GM23338 (cell line): ENCODE results near the gene MAP3K8.

Source experiments
- CREB1 ChIP-seq: fragments of 250-450 bp; sonication (Bioruptor Pico); IDR thresholded peaks from 2 replicates; pipeline ENCODE4 v1.5.0; 2020; ENCODE audit warnings: low read depth, mild to moderate bottlenecking, moderate library complexity
- EZH2 ChIP-seq: fragments of 200-600 bp; sonication (generic); IDR thresholded peaks from one replicate; pipeline ENCODE4 v1.8.0; 2017; ENCODE audit warnings: antibody characterized with exemption, mild to moderate bottlenecking, low read depth; ENCODE audit not compliant: unreplicated experiment
- EZH2phosphoT487 ChIP-seq: fragments of 200-600 bp; sonication (generic); IDR thresholded peaks from one replicate; pipeline ENCODE4 v1.8.1; 2018; ENCODE audit warnings: antibody characterized with exemption; ENCODE audit not compliant: unreplicated experiment
- JUNB ChIP-seq: IDR thresholded peaks from one replicate; pipeline ENCODE4 v1.6.1; 2016; ENCODE audit warnings: antibody characterized with exemption; ENCODE audit not compliant: unreplicated experiment
- NANOG ChIP-seq: IDR thresholded peaks from 2 replicates; pipeline ENCODE4 v1.6.1; 2016; ENCODE audit warnings: antibody characterized with exemption, borderline replicate concordance
- POLR2AphosphoS5 ChIP-seq: IDR thresholded peaks from 2 replicates; pipeline ENCODE4 v1.6.1; 2016; ENCODE audit warnings: antibody characterized with exemption, low read depth
- STAT1 ChIP-seq: IDR thresholded peaks from one replicate; pipeline ENCODE4 v1.6.1; 2016; ENCODE audit warnings: antibody characterized with exemption; ENCODE audit not compliant: unreplicated experiment
- ZNF114 ChIP-seq: fragments of 250-450 bp; sonication (Bioruptor Pico); IDR thresholded peaks from 2 replicates; pipeline ENCODE4 v1.5.0; 2020; ENCODE audit warnings: mild to moderate bottlenecking, moderate library complexity
- ZNF331 ChIP-seq: fragments of 250-450 bp; sonication (Bioruptor Pico); IDR thresholded peaks from 2 replicates; pipeline ENCODE4 v1.5.0; 2020; ENCODE audit warnings: low read depth, mild to moderate bottlenecking, moderate library complexity
- TF ChIP-seq, protein P1 (sequence below), 2 experiments: fragments of 200-600 bp in 1 of 2; sonication (generic) in 1 of 2; conservative IDR thresholded peaks; 2 replicates each; pipeline versions ENCODE4 v1.5.1 to v1.6.1; 2016 to 2017; ENCODE audit warnings: antibody characterized with exemption in 2 of 2, low read depth in 2 of 2, mild to moderate bottlenecking in 2 of 2, moderate library complexity in 1 of 2
- TF ChIP-seq, protein P2 (sequence below): IDR thresholded peaks from one replicate; pipeline ENCODE4 v1.6.1; 2018; ENCODE audit warnings: antibody characterized with exemption; ENCODE audit not compliant: unreplicated experiment
- TF ChIP-seq, protein P3 (sequence below): IDR thresholded peaks from 2 replicates; pipeline ENCODE4 v1.6.1; 2016; ENCODE audit warnings: antibody characterized with exemption

GRCh38 chr10:30466445-30466844 is 32.5 kb downstream of the MAP3K8 start:
- TF ChIP-seq POLR2AphosphoS5 (no peak), EZH2 (no peak), ZNF114 (no peak), CREB1 (CRISPR knock-in tag) (no peak), EZH2phosphoT487 (no peak), STAT1 (no peak), ZNF331 (CRISPR knock-in tag) (no peak), NANOG (no peak), JUNB (no peak)
- TF ChIP-seq, protein P1, sequence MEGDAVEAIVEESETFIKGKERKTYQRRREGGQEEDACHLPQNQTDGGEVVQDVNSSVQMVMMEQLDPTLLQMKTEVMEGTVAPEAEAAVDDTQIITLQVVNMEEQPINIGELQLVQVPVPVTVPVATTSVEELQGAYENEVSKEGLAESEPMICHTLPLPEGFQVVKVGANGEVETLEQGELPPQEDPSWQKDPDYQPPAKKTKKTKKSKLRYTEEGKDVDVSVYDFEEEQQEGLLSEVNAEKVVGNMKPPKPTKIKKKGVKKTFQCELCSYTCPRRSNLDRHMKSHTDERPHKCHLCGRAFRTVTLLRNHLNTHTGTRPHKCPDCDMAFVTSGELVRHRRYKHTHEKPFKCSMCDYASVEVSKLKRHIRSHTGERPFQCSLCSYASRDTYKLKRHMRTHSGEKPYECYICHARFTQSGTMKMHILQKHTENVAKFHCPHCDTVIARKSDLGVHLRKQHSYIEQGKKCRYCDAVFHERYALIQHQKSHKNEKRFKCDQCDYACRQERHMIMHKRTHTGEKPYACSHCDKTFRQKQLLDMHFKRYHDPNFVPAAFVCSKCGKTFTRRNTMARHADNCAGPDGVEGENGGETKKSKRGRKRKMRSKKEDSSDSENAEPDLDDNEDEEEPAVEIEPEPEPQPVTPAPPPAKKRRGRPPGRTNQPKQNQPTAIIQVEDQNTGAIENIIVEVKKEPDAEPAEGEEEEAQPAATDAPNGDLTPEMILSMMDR (conservative IDR thresholded peaks at IDR 0.05; ENCODE audit: low read depth in 2 of 2) = no peak
- TF ChIP-seq, protein P2, sequence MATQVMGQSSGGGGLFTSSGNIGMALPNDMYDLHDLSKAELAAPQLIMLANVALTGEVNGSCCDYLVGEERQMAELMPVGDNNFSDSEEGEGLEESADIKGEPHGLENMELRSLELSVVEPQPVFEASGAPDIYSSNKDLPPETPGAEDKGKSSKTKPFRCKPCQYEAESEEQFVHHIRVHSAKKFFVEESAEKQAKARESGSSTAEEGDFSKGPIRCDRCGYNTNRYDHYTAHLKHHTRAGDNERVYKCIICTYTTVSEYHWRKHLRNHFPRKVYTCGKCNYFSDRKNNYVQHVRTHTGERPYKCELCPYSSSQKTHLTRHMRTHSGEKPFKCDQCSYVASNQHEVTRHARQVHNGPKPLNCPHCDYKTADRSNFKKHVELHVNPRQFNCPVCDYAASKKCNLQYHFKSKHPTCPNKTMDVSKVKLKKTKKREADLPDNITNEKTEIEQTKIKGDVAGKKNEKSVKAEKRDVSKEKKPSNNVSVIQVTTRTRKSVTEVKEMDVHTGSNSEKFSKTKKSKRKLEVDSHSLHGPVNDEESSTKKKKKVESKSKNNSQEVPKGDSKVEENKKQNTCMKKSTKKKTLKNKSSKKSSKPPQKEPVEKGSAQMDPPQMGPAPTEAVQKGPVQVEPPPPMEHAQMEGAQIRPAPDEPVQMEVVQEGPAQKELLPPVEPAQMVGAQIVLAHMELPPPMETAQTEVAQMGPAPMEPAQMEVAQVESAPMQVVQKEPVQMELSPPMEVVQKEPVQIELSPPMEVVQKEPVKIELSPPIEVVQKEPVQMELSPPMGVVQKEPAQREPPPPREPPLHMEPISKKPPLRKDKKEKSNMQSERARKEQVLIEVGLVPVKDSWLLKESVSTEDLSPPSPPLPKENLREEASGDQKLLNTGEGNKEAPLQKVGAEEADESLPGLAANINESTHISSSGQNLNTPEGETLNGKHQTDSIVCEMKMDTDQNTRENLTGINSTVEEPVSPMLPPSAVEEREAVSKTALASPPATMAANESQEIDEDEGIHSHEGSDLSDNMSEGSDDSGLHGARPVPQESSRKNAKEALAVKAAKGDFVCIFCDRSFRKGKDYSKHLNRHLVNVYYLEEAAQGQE = no peak
- TF ChIP-seq, protein P3, sequence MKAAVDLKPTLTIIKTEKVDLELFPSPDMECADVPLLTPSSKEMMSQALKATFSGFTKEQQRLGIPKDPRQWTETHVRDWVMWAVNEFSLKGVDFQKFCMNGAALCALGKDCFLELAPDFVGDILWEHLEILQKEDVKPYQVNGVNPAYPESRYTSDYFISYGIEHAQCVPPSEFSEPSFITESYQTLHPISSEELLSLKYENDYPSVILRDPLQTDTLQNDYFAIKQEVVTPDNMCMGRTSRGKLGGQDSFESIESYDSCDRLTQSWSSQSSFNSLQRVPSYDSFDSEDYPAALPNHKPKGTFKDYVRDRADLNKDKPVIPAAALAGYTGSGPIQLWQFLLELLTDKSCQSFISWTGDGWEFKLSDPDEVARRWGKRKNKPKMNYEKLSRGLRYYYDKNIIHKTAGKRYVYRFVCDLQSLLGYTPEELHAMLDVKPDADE = no peak
